ENCODE data around the gene TSPAN31.

Gene TSPAN31

DNA sequence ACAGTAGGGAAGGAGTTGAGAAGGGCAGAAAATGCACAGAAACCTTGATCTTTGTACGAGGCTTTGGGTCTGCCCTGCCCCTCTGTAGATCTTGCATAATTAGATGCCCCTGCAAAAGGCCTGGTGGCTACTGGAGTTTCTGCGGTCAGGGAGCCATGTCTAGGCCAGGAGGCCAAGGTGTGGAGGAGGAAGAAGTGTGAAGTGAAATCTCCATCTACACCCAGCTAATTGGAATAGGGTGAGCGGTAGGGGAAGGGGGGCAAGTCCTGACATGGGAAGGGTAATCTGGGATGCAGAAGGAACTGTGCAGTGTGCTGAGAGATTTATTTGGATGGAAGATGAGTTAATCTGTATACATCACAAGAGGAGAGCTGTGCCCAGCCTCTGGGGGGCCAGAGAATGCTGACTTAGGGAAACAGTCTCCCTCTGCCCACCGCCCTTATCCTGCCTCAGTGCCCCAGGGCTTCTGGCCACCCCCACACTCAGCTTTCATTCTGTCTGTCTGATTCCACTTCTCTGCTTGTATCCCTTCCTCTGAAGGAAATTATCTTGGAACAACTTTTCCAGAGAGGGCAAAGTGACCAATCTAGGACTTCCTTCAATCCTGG, 16.7 kb downstream of the TSPAN31 start:
- TF ChIP-seq, protein P1, sequence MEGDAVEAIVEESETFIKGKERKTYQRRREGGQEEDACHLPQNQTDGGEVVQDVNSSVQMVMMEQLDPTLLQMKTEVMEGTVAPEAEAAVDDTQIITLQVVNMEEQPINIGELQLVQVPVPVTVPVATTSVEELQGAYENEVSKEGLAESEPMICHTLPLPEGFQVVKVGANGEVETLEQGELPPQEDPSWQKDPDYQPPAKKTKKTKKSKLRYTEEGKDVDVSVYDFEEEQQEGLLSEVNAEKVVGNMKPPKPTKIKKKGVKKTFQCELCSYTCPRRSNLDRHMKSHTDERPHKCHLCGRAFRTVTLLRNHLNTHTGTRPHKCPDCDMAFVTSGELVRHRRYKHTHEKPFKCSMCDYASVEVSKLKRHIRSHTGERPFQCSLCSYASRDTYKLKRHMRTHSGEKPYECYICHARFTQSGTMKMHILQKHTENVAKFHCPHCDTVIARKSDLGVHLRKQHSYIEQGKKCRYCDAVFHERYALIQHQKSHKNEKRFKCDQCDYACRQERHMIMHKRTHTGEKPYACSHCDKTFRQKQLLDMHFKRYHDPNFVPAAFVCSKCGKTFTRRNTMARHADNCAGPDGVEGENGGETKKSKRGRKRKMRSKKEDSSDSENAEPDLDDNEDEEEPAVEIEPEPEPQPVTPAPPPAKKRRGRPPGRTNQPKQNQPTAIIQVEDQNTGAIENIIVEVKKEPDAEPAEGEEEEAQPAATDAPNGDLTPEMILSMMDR (IDR thresholded peaks at IDR 0.05), result no peak

DNA sequence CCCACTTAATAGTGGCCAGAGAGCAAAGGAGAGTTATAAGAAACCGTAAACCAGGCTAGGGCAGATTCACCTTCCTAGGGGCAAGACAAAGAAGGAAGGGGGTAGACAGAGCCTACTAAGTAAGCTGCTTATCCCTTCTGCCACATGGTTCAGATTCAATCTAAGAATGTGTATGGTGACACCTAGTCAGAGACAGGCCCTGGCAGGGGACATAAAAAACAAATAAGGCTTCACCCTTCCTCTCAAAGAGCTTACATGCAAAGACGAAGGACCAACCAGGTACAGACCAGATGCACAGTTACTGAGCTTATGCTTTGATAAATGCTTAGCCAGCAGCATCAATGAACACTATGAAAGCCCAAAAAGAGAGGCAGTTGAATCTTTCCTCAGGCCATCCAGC, 17.6 kb downstream of the TSPAN31 start:
- TF ChIP-seq, protein P1 (IDR thresholded peaks at IDR 0.05), result no peak

DNA sequence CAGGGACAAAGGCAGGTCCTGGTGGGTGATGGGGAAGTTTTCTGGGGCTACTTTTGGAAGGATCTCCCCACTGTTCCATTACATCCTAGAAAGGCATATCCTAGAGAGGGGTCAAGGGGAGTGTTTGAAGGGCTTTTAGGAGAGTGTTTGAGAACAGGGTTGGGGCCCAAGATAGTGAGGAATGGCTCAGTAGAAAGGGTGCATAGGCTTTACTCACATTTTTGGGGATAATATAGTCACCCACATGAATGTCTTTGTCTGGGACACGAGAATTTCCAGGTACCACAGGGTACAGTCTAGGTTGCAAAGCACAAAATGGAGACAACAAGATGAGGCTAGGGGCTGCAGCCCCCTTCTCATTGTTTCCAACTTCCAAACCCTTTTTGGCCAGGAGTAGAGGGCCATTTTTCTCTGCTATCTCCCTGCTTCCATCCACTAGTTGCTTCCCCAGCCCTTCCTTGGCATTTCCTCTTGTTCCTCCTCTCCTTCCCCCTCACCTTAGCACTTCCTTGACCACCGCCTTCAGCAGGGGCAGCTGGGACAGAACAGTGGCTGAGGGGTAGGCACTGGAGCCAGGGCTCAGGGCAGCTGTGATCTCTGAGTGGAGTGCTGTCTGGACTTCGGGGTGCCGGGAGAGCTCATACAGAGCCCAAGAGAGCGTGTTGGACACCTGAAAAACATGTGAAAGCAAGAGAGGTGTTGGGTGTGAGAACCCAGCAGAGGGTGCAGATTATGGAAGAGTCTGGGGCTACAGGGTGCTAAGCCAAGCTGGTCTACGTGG, 19.2 kb downstream of the TSPAN31 start:
- TF ChIP-seq, protein P1 (IDR thresholded peaks at IDR 0.05), result no peak

GRCh38 chr12:57764662-57765002, 19.8 kb downstream of the TSPAN31 start:
- TF ChIP-seq, protein P1 (IDR thresholded peaks at IDR 0.05), result no peak

- TF ChIP-seq, protein P1 (IDR thresholded peaks at IDR 0.05), result no peak
These were observed 20.3 kb downstream of the TSPAN31 start for GRCh38 chr12:57765003-57765697.

GRCh38 chr12:57765698-57766463, 21.0 kb downstream of the TSPAN31 start:
- TF ChIP-seq, protein P1 (IDR thresholded peaks at IDR 0.05), result no peak
